Endothelial cell (in vitro differentiated cells): ENCODE results near the gene SMIM7. TPM values are rescaled to one million over a fixed set of nuclear protein-coding genes. Genes with fewer than 3 reads are reported as not detected.
A peak's percentile ranks its signal among the peaks of the same experiment; 100 is the strongest.

ENCODE experiments used
- DNase-seq: peaks from one replicate; pipeline ENCODE4 v3.0.0; 2021; ENCODE audit warnings: low spot score
- H3K27ac Mint-ChIP-seq: one replicate; pipeline ENCODE4 v1.8.0; 2021; ENCODE audit warnings: mixed read lengths, inconsistent platforms; ENCODE audit not compliant: unreplicated experiment
- H3K27me3 Mint-ChIP-seq: one replicate; pipeline ENCODE4 v1.8.0; 2021; ENCODE audit warnings: mild to moderate bottlenecking, moderate library complexity, mixed read lengths, inconsistent platforms; ENCODE audit not compliant: unreplicated experiment
- H3K36me3 Mint-ChIP-seq: one replicate; pipeline ENCODE4 v1.8.0; 2021; ENCODE audit warnings: mild to moderate bottlenecking, low read depth, mixed read lengths, inconsistent platforms; ENCODE audit not compliant: unreplicated experiment
- H3K4me1 Mint-ChIP-seq: one replicate; pipeline ENCODE4 v1.8.0; 2021; ENCODE audit warnings: mild to moderate bottlenecking, mixed read lengths, inconsistent platforms; ENCODE audit not compliant: unreplicated experiment
- H3K4me3 Mint-ChIP-seq: one replicate; pipeline ENCODE4 v1.8.0; 2021; ENCODE audit warnings: mild to moderate bottlenecking, mixed read lengths, inconsistent platforms; ENCODE audit not compliant: unreplicated experiment
- H3K9me3 Mint-ChIP-seq: one replicate; pipeline ENCODE4 v1.8.0; 2021; ENCODE audit warnings: mixed read lengths, inconsistent platforms; ENCODE audit not compliant: unreplicated experiment
- CTCF ChIP-seq: fragments of 200-600 bp; sonication (generic); IDR thresholded peaks from one replicate; pipeline ENCODE4 v1.5.0; 2021; ENCODE audit warnings: antibody characterized with exemption; ENCODE audit not compliant: unreplicated experiment
- total RNA-seq: library from RNA; stranded (reverse); fragmentation: NEBNext Ultra II Directional; extraction: Animal tissue kit (Norgen Biotek cat#: 25700); gene quantifications from one replicate; pipeline ENCODE4 v1.2.1, GENCODE V29; 2021; ENCODE audit not compliant: unreplicated experiment

SMIM7 gene
- total RNA-seq, 1 donor from 2014 or later, result 53.2 TPM

DNA sequence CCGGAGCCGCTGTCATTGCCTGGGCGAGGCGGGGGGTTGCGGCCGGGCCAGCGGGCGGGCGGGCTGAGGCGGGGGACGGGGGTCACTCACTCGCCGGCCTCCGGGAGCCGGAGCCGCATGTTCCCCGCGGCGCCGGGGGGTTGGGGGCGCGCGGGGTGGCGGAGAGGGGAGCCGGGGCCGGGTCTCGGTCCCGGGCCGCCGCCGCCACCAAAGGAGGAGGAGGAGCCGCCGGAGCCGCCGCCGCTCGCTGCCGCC lies 32.1 kb downstream of the SMIM7 start:
- H3K4me3 Mint-ChIP-seq, result no peak overlapping the region
- no peaks in the 10 kb centered on the region for H3K9me3 Mint-ChIP-seq
- H3K4me1 Mint-ChIP-seq, result peaks cover 27% of the 10 kb centered on the region
- no peak for TF ChIP-seq CTCF
- H3K27me3 Mint-ChIP-seq, result peaks cover 9% of the 10 kb centered on the region
- no peak for DNase-seq
- peaks cover 16% of the 10 kb centered on the region for H3K36me3 Mint-ChIP-seq
- no peak overlapping the region for H3K27ac Mint-ChIP-seq

- peak; percentile 22 for DNase-seq
- peaks cover 27% of the 10 kb centered on the region for H3K4me1 Mint-ChIP-seq
- H3K4me3 Mint-ChIP-seq, result peak overlapping the region; percentile 95
- no peaks in the 10 kb centered on the region for H3K9me3 Mint-ChIP-seq
- peaks cover 9% of the 10 kb centered on the region for H3K27me3 Mint-ChIP-seq
- H3K36me3 Mint-ChIP-seq, result peaks cover 16% of the 10 kb centered on the region
- TF ChIP-seq CTCF, result no peak
- H3K27ac Mint-ChIP-seq, result peak overlapping the region; percentile 75
These were observed 32.6 kb downstream of the SMIM7 start for GRCh38 chr19:16627193-16627927.

DNA sequence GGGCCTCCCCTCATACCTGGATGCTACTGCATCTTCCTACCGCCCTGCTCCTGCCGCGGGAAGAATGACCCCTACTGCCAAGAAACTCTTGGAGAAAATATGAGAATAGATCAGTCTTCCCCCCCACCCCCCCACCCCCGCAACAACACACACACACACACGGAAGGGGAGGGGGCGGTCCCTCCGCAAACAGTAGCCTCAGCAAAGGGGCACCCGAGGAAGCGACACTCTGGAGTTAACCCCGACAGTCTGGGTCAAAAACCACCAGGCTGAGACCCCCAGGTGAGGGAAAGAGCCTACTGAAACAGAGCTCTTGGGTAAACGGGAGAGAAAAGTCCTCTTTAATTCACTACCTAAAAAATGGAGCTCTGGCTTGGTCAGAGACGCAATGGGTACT lies 33.1 kb downstream of the SMIM7 start:
- DNase-seq, result no peak
- Mint-ChIP-seq H3K9me3 (no peaks in the 10 kb centered on the region), H3K27me3 (peaks cover 9% of the 10 kb centered on the region), H3K4me3 (peak overlapping the region; percentile 95), H3K4me1 (peaks cover 27% of the 10 kb centered on the region), H3K36me3 (peaks cover 18% of the 10 kb centered on the region), H3K27ac (peak overlapping the region; percentile 75)
- TF ChIP-seq CTCF, result no peak

DNA sequence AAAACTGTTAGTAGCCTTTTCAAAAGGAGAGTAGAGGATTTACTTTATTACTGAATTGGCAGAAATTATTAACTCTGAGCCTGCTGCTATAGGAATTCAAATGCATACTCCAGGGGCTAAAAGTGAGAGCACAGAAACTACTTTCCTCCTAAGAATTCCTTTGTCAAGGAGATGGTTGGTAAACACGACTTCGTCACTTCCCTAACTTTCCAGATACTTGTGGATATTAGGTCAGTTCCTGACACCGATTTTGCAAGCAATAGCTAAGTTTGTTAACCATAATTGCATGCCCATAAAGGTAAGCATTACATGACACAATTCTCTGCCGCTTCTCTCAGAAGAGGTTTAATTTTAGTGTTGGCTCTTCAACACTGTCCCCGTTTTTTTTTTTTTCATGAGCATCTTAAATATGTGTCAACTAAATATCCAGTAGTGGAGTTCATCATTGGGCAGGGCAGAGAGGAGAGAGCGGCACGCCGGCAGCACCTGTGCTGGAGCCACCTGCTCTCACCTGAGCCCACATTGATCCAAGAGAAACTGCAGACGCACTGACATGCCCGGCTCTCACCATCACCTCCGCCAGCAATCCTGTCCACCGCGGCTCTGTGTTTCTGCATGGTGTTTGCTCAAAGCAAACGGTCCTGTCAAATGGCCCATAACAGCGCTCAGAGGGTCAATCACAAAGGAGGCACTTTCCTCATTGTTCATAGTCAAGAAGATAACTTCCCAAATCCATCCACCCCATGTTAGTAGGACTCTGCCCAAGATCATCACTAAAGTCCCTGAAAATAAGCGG lies 34.6 kb downstream of the SMIM7 start:
- H3K36me3 Mint-ChIP-seq, result peaks cover 20% of the 10 kb centered on the region

More for the DNA sequence above, 34.6 kb downstream of the SMIM7 start:
- Mint-ChIP-seq H3K27me3 (peaks cover 9% of the 10 kb centered on the region), H3K9me3 (no peaks in the 10 kb centered on the region), H3K4me3 (peak overlapping the region; percentile 95), H3K4me1 (peaks cover 27% of the 10 kb centered on the region), H3K27ac (peak overlapping the region; percentile 4)
- DNase-seq, result no peak
- TF ChIP-seq CTCF, result no peak
